Measurements from ENCODE around the gene IMMP2L. TPM values are rescaled to one million over a fixed set of nuclear protein-coding genes. Genes with fewer than 3 reads are reported as not detected.

The IMMP2L gene
- total and polyA plus RNA-seq, 2 donors (not counting 3 experiments of a cell fraction or from before 2014, with no cell fraction given) = 9.9 to 11.8 TPM

GRCh38 chr7:110688908-110689307, 873.4 kb downstream of the IMMP2L start:
- Histone ChIP-seq H3K79me2 (ENCODE audit: control insufficient read depth, insufficient read depth, low read length) (no peaks in the 10 kb centered on the region), H3K9me3 (replicated peaks; ENCODE audit: control insufficient read depth, insufficient read depth, low read length) (no peaks in the 10 kb centered on the region), H3K9ac (replicated peaks; ENCODE audit: extremely low read depth, insufficient read depth, low read length) (no peak overlapping the region), H3K27me3 (ENCODE audit: control insufficient read depth in 2 of 2, insufficient read depth in 2 of 2, low read length in 2 of 2) (no peaks in the 10 kb centered on the region), H3K4me3 (replicated peaks in 1 of 3; ENCODE audit: insufficient read depth in 1 of 3, low read depth in 1 of 3, low read length in 3 of 3) (no peak overlapping the region), H4K20me1 (replicated peaks; ENCODE audit: control insufficient read depth, extremely low read depth, insufficient read depth, low read length) (no peaks in the 10 kb centered on the region), H3K4me2 (ENCODE audit: insufficient read depth, low read length) (no peak overlapping the region), H3K4me1 (ENCODE audit: control insufficient read depth, extremely low read depth, insufficient read depth, low read length) (no peaks in the 10 kb centered on the region), H3K9me1 (replicated peaks; ENCODE audit: control insufficient read depth, extremely low read depth, insufficient read depth, low read length) (no peaks in the 10 kb centered on the region), H3K27ac (ENCODE audit: insufficient read depth, low read depth, low read length) (no peak overlapping the region), H3K36me3 (ENCODE audit: control insufficient read depth in 2 of 2, extremely low read depth in 1 of 2, insufficient read depth in 2 of 2, low read length in 2 of 2) (no peaks in the 10 kb centered on the region), H2AFZ (ENCODE audit: low read depth, low read length) (no peak overlapping the region)
- ChIA-PET POLR2A (no interaction called here), CTCF (no interaction called here)
- intact Hi-C loops (cut with micrococcal nuclease) (no loop called here), dilution Hi-C loops (cut with MboI; ENCODE audit: extremely low pct_ligation_motif_present, low sequenced_read_pairs) (no loop called here)
- TF ChIP-seq MAX (IDR thresholded peaks at IDR 0.05; ENCODE audit: insufficient read depth, insufficient read length) = no peak
- no peak for TF ChIP-seq POLR2AphosphoS5 (IDR thresholded peaks at IDR 0.05; ENCODE audit: insufficient read depth, low read depth, low read length)
- TF ChIP-seq CTCF (IDR thresholded peaks at IDR 0.05; ENCODE audit: extremely low read depth in 1 of 2, insufficient read depth in 1 of 2, low read depth in 1 of 2, low read length in 2 of 2) = no peak
- no peak for TF ChIP-seq GATA2 (IDR thresholded peaks at IDR 0.05; ENCODE audit: insufficient read depth, insufficient read length, low read depth, low read length)
- no peak for TF ChIP-seq FOS (IDR thresholded peaks at IDR 0.05; ENCODE audit: borderline replicate concordance, insufficient read depth, low read length)
- no peak for TF ChIP-seq MYC (IDR thresholded peaks at IDR 0.05; ENCODE audit: low read depth, low read length)
- TF ChIP-seq JUN (IDR thresholded peaks at IDR 0.05; ENCODE audit: borderline replicate concordance, insufficient read depth, insufficient read length, low read depth) = no peak
- no peak for TF ChIP-seq POLR2A (IDR thresholded peaks at IDR 0.05; ENCODE audit: low read depth, low read length)
- no peak for TF ChIP-seq EZH2 (IDR thresholded peaks at IDR 0.05; ENCODE audit: borderline replicate concordance, low read depth, low read length, severe bottlenecking)
- no TSS peak for BruUV-seq (replicated peaks)
- FAIRE-seq (peak; percentile 4), DNase-seq (ENCODE audit: low read depth, low spot score) (no peak)
